HG02623 (cell line): ENCODE data around the gene RSRC1.
A peak's percentile ranks its signal among the peaks of the same experiment; 100 is the strongest.
"Not testable (repeated sequence)": the region's sequence is repeated elsewhere in the genome, so short reads cannot be mapped to it uniquely, and the experiment has no call there.

ENCODE experiments used
- ATAC-seq: cut with Tn5 transposase; IDR thresholded peaks from one replicate; pipeline ENCODE4 v1.9.1; 2021; ENCODE audit warnings: moderate library complexity; ENCODE audit not compliant: unreplicated experiment

The RSRC1 gene, protein sequence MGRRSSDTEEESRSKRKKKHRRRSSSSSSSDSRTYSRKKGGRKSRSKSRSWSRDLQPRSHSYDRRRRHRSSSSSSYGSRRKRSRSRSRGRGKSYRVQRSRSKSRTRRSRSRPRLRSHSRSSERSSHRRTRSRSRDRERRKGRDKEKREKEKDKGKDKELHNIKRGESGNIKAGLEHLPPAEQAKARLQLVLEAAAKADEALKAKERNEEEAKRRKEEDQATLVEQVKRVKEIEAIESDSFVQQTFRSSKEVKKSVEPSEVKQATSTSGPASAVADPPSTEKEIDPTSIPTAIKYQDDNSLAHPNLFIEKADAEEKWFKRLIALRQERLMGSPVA

DNA sequence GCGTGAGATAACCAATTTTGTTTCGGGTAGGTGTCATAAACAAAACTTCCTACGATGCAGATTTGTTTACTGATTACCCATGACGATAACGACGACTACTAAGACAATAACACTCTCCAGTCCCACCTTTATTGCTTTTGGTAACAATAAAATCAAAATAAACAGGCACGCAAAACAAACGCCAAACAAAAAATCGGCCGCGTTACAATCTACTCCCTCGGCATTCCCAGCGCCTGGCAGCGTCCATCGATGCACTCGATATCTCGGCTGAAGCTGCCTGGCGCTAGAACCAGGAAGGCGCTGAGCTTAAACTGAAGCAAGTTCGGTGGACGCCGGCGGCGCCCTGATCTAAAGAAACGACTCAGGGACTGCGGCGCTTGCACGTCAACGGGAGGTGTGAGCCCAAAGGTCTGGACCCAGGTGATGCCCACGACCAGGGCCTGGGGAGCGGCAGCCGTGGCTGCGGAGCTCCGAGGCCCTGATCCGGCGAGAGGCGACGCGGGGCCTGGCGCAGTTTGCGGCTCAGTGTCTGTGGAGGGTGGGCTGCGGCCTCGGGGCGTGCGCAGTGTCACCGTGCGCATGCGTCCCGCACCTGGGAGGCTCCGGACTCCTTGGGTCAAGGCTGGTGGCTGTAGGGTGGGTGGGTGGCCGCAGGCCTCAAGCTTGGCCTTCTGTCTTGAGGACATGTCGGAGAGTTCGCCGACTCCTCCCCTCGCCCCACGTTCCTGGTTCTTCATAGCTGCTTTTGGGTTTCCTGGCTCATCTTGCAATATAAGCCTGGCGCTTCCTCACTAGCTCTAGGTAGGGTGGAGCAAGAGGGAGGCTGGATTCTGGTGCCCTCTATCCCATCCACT lies at the start of gene RSRC1:
RSRC1 (plus strand) TSS at position 286 of the 854 bp plus-strand sequence. CDS start 12,016 bp downstream, outside the sequence.
- peak; percentile 75 for ATAC-seq

DNA sequence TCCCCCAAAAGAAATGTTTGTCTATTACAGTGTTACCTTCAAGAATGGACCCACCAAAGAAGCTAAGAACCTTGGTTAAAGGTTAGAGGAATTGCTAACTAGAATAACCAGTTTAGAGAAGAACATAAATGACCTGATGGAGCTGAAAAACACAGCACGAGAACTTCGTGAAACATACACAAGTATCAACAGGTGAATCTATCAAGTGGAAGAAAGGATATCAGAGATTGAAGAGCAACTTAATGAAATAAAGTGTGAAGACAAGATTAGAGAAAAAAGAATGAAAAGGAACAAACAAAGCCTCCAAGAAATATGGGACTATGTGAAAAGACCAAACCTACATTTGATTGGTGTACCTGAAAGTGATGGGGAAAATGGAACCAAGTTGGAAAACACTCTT lies 44.3 kb upstream of the RSRC1 start:
- ATAC-seq: not testable (repeated sequence)

DNA sequence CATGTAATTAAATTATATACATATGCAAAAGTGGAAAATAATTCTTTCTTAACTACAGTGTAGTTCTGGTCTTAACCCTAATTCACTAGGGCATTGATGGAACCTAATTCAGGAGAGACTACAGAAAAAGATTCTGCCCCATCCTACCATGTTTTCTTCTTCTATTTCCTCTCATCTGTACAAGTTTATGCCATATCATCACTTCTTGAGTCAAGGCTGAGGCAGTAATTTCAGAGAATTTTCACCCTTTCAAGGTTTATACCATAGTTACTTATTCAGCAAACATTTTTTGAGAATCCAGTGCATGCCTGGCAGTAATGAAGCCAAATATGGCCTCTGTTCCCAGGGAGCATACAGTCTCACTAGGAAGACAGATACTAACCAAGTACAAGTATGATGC lies 37.1 kb upstream of the RSRC1 start:
- ATAC-seq: no peak

DNA sequence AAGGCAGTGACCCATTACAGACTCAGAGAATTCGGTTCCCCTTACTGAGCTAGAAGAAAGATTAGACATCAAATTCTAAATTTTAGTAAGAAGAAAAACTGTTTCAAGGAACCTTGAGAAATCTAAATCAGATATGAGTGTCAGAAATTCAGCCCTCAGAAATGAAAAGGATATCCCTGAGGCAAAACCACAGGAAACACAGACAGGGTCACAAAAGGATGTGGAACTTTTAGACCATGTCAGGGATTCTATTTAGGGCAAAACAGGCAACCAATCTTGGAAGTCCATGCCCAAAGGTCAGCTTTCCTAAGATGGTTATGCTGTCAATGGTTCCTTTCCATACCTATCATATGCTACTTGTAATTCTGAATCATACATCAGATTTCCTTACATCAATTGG lies 35.3 kb upstream of the RSRC1 start:
- no peak for ATAC-seq

DNA sequence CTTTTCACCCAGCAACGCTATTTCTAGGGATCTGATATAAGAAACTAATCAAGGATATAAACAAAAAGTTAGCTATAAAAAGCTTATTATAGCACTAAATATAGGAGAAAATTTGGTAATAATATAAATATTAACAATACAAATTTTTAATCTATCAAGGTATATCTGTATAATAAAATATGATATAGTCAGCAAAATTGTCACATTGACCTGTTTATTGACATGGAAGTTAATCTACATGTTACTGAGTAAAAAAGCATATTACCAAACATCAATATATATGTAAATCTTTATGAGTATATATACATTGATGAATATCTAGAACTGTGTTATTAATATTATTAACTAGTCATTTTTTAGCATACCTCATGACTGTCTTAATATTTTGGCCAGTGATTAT lies 30.3 kb upstream of the RSRC1 start:
- no peak for ATAC-seq

DNA sequence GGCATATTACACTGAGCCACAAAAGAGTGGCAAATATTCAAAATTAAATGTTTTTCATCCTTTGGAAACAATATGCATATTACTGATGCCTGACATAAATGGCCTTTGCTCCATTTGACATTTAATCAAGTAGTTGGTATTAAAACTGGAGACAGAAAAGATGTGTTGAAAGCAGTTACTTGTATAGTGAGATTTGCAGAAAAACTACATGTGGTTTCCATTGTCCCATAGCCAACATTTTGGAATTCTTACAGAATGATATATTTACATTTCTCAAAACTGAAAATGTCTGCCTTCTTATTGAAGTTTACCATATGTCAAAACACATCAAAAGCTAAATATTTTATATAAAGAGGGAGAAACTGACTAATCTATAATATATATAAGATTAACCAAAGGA lies 25.2 kb upstream of the RSRC1 start:
- no peak for ATAC-seq

DNA sequence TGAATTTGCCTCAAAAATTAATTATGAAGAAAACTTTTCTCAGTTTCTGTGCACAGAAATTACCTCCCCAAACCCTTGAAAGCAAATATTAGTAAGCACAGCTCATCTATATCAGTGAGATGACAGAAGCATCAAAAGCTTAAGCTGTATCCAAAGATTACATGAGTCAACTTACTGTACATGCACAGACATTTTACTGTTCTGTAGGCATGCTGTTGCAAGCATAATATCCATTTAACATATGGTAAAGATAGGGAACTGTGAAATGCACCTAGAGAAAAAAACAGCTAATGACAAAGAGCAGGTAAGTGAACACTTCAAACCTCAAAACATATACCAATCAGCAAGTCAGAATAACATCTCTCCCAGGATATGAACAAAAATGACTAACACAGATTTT lies 24.5 kb upstream of the RSRC1 start:
- ATAC-seq: no peak

DNA sequence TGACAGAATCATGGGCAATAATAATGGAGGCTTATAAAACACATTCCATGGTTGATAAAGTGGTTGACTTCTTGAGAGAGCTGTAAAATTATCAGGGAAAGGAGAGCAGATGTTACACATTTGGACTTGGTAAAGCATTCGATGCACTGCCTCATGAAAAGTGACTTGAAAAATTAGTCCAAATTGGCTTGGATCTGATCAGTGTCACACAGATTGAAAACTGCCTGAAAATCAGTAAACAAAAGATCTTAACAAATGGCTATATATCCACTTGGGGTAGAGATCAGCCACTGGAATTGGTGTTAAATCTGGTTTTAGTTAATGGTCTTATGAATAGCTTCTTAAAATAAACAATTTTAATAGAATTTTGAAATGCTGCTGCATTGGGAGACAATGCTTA lies 24.0 kb upstream of the RSRC1 start:
- ATAC-seq: no peak

DNA sequence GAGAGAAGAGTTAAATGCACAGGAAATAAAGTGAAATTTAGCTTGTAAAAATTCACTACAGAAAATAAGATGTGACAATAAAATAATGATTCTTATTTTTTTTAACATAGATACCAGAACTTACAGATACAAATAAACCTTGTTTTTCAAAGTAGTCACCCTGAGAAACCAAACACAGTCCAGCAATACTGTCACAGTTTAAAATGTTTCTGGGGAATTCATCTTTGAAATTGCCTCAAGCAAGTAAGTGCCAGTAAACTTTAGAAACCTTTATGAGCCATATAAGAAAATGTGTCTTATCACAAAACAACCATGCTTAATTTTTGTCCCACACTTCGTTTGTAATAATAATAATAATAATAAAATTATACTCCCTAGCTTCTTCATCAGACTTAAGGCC lies 23.5 kb upstream of the RSRC1 start:
- ATAC-seq: no peak

DNA sequence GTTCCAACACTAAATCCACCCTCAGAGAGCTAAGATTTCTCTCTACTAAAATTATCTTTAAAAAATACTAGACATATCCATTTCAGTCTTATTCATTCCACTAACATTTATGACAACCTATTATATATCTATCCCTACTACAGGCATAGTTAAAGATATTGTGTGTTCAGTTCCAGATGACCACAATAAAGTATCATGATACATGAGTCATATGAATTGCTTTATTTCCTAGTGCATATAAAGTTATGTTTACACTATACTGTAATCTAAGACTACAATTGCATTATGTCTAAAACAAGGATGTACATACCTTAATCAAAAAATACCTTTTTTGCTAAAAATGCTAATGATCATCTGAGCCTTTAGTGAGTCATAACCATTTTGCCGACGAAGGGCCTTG lies 23.1 kb upstream of the RSRC1 start:
- ATAC-seq: no peak

DNA sequence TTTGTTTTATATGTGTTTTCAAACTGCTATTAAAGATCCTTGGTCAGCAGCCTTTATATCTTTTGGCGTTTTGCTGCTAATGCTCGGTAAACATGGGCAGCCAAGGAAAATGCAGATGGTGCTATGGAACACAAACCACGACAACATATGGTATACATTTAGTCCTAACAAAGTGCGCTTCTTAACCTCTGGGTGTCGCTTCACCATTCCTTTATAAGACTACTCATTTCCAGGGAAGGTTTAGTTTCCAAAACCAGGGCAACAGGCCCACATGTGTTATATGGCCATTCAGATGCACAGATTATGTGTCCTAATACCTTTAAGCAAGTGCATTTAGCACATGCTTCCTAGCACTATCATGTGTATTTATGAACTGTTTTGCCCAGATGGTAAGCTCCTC lies 18.4 kb upstream of the RSRC1 start:
- ATAC-seq: no peak

DNA sequence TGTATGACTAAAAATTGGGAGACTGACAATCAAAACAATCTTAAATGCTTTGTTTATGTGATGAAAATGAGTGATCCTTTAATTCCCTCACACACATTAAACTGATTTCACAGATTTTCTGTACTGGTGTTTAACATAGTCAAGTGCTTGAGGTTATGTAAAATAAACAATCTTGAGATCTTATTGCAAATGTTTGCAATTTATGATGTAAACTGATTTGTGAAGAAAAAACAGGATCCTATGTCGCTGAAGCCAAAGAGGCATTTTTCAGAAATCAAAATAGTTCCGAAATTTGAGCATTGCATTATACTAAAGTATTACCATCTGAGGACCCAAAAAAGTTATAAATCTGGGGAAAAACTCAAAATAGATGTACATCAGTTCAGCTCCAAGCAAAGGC lies 16.4 kb upstream of the RSRC1 start:
- ATAC-seq: no peak

DNA sequence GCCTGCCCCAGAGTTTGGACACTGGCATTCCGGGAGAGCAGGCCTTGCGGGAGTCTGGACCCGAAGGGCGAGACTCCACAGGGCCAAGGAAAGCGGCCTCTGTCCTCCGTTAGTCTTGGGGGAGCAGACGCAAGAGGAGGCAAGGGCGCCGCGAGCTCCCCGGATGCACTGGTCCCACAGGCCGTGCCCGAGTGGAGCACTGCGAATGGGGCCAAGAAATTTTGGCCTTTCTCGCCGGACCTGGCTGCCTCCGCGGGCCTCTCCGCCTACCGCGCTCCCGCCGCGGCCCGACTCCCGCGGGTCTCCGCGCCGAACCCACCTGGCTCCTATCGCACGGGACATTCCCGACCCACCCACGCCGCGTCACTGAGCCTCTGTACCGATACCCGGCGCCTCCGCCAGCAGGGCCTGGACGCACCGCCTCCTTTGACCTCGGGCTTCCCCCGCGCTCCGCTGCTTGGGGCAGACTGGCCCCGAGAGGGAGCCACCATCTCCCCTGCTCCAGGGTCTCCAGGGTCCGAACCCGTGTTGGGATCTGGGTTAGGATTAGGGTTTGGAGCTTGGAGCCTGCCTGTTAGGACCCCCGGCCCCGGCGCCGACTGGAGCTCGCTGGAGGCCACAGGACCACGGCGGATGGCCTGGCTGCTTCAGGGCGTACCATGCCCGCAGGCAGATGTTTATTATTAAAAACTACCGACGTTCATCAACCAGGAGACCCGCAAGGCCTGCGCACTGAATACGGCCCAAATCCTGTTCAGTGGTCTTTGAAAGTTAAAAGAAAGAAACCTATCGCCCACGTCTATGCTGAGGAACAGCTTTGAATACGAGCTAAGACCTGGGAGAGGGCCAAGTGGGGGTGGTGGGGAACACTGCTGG lies 15.4 kb upstream of the RSRC1 start:
- ATAC-seq: peak; percentile 38

DNA sequence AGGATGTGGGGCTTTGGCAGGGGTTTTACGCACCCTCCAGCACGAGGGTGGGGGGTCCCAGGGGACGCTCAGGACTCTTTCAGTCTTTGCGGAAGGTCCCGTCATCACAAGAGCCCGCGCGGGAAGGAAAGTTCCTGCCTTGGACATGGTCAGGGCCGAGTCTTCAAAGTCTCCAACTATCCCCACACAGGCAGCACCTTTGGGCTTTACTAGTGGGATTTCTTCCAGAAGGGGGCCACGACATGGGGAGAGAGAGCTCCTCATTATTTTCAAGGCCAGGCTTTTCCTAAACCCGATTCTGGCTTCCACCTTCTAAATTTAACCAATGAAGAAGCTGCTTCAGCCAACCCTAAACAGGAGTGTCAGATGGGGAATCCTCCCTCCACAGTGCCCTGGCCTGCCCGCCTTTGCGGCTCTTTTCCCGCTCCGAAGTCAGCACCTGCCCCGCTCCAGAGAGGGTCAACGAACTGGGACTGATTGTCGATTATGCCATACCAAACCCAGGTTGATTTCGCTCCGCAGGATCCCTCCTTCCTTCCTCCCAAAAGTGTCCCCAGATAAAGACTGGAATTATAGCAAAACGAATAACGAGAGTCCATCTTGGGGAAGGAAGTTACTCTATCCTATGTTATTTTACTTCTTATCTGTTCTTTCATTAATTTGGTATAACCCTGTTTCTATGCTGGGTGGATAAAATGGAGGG lies 14.6 kb upstream of the RSRC1 start:
- peak; percentile 11 for ATAC-seq

DNA sequence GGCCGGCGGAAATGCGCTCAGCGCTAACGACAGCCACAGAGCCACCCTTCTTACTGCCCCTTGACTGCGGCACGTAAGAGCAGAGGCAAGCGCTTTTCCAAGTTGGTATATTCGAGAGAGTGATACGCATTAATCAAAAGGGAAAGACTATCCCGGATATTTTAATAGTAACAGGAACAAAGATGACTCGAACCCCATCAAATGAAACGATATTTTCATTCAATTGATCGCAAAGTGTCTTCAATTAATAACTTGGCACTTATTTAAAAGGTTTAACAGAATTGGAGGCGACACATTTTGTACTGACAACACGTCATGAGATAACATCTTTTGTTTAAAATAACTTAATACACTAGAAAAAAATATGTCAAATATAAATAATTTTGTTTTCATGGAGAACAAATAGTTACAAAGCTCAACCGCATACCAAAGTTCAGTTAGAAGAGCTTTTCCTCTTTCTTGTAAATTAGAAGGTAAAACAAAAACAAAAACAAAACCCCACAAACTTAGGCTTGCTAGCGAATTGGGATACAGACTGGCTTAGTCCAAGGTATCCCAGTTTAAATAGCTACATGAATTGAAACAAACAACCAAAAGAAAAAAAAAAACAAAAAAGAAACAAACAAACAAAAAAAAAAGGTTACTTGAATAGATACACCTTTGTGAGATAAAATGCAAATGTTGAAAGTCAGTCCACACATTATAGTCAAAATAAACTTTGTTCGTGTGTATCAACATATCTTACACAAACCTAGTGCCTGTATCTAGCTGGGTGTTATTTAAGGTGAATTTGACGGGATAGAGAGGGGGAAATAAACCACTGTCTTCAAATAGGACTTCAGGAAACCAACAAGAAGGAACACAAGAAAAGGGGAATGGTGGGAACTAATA lies 13.8 kb upstream of the RSRC1 start:
- ATAC-seq: no peak

DNA sequence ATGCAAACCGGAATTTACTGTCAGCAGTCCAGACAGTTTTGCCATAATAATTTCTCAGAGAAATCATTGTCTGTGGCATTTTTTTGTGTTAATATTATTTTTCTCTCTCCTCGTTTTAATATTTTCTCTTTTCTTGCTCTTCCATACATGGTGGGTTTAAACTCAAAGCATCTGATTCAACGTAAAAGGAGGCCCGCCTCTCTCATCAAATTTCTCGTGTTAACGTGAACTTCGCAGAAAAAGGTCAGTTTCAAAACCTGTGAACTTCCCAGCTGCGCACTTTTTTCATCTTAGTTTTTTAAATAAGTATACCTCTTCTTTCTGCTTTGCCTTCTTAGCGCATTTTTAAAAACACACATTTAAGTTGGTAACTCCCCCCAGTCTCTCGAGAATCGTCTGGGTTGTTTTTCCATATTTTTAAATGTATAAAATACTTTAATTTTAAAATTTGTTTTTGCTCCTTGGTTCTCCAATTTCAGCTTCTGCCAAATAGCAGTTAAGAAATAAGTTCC lies 12.8 kb upstream of the RSRC1 start:
- ATAC-seq: no peak

DNA sequence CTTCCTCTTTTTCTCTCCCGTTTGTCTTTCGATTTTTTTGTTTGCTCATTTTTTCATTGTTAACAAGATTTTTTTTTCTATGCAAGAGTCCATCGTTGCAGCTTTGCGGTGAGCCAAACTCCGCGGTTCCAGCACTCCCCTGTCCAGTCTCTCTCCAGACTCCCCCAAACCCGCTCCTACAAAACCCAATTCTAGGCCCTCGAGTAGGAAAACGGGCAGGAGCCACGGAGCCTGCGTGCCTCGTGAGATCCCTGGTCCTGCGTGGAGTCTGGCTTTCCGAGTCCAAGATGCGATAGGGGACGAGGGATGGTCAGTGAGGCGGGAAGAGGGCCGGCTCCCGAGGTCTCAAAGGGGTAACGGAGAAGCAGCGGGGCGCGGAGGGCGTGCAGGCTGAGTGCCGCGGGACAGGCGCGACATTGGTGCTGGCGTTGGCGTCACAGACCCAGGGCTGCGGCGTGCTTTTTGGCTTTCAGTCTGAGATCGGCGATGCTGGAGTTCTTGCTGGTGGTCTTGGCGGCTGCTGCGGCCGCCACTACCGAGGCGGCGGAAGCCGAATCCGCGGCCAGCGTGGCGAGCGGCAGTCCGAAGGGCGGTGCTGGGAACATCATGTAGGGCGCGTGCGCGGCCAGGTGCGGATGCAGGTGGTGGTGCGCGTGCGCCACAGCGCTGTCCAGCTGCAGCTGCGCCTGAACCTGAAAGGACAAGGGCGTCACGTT lies 12.1 kb upstream of the RSRC1 start:
- peak; percentile 81 for ATAC-seq

DNA sequence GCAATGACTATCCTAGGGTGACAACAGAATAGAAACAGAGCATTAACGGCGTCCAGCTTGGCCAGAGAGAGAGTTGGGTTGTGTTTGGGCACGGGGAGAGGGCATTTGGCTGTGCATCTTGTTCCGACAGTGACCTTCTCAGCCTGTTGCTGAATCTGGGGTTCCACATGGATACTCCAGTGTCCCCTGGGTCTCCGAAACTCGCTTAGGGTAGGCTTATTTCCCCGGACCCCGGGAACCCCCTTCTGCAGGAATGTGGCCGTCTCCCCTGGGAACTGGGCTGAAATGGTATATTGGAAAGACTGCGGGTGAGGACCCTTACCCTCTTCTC lies 11.6 kb upstream of the RSRC1 start:
- no peak for ATAC-seq

DNA sequence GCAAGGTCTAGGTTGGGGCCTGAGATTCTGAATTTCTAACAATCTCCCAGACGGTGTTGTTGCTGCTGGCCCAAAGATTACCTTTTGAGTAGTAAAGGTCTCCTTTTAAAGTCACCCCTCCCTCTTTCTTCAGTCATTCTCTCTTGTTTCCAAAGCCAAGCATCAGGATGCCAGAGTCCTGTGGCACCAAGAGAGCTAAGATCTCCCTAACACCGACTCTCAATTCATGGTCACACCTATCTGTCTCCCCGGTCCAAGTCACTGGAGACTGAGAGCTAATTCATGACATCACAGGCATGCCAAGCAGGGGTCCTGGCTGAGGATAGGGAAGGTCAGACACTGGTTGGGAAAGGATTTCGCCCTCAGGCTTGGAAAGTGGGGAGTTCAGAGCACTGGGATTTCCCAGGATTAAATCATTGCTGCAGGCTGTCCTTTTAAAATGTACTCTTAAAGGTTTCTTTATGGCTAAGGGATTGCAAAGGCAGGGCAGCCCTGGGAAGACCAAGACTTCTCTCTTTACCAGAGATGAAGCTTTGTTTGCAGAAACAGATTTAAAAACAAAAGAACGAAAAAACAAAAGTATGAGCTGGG lies 11.0 kb upstream of the RSRC1 start:
- ATAC-seq: no peak
